ENCODE measurements around the gene GPRIN3. TPM values are rescaled to one million over a fixed set of nuclear protein-coding genes. Genes with fewer than 3 reads are reported as not detected.

The GPRIN3 gene
- total and polyA plus RNA-seq, 3 donors from 2014 or later, result 0.58 to 2.5 (median 2.2) TPM

GRCh38 chr4:89305712-89306437 is 1.7 kb downstream of the GPRIN3 start:
- no peak for DNase-seq
- Histone ChIP-seq H3K27ac (no peak overlapping the region), H3K4me3 (no peak overlapping the region)

GRCh38 chr4:89305028-89305427 is 2.6 kb downstream of the GPRIN3 start:
- Histone ChIP-seq H3K36me3 (ENCODE audit: low read depth, missing control alignments) (no peaks in the 10 kb centered on the region), H3K4me1 (no peaks in the 10 kb centered on the region), H3K4me3 (no peak overlapping the region), H3K27ac (no peak overlapping the region), H3K9me3 (no peaks in the 10 kb centered on the region), H3K27me3 (no peaks in the 10 kb centered on the region)
- intact Hi-C loops (cut with DNase I; ENCODE audit: low total_unique reads), result no loop called here
- 85 to 94% methylated on average over 3 of the region's 3 CpGs for WGBS, 2 donors
- no peak for DNase-seq
- no peak for TF ChIP-seq CTCF (IDR thresholded peaks at IDR 0.05)
- TF ChIP-seq POLR2A (IDR thresholded peaks at IDR 0.05), result no peak

More at GRCh38 chr4:89305712-89306437, 1.7 kb downstream of the GPRIN3 start:
- H3K27me3 ChIP-seq, result no peaks in the 10 kb centered on the region
- WGBS, 2 donors, result 72% methylated on average over 8 of the region's 8 CpGs
- H3K36me3 ChIP-seq (ENCODE audit: low read depth, missing control alignments), result no peaks in the 10 kb centered on the region
- no peaks in the 10 kb centered on the region for H3K9me3 ChIP-seq
- intact Hi-C loops (cut with DNase I; ENCODE audit: low total_unique reads), result no loop called here
- H3K4me1 ChIP-seq, result no peaks in the 10 kb centered on the region
- TF ChIP-seq CTCF (IDR thresholded peaks at IDR 0.05) (no peak), POLR2A (IDR thresholded peaks at IDR 0.05) (no peak)

- H3K9me3 ChIP-seq, result no peaks in the 10 kb centered on the region
- no peak overlapping the region for H3K4me3 ChIP-seq
- no peak overlapping the region for H3K27ac ChIP-seq
- no peaks in the 10 kb centered on the region for H3K27me3 ChIP-seq
- 81% methylated on average over 3 of the region's 3 CpGs for WGBS, 2 donors
- no peaks in the 10 kb centered on the region for H3K4me1 ChIP-seq
- TF ChIP-seq POLR2A (IDR thresholded peaks at IDR 0.05), result no peak
- TF ChIP-seq CTCF (IDR thresholded peaks at IDR 0.05), result no peak
- DNase-seq, result no peak
- intact Hi-C loops (cut with DNase I; ENCODE audit: low total_unique reads), result no loop called here
- H3K36me3 ChIP-seq (ENCODE audit: low read depth, missing control alignments), result no peaks in the 10 kb centered on the region
Observed at GRCh38 chr4:89303814-89304388, 3.7 kb downstream of the GPRIN3 start.

GRCh38 chr4:89303177-89303576 is 4.4 kb downstream of the GPRIN3 start:
- no peak for DNase-seq
- TF ChIP-seq CTCF (IDR thresholded peaks at IDR 0.05) (no peak), POLR2A (IDR thresholded peaks at IDR 0.05) (no peak)
- no peaks in the 10 kb centered on the region for H3K27me3 ChIP-seq
- 80 to 84% methylated on average over 7 of the region's 7 CpGs for whole genome bisulfite sequencing, 2 donors
- H3K27ac ChIP-seq, result no peak overlapping the region
- intact Hi-C loops (cut with DNase I; ENCODE audit: low total_unique reads), result no loop called here
- no peaks in the 10 kb centered on the region for H3K36me3 ChIP-seq (ENCODE audit: low read depth, missing control alignments)
- H3K4me3 ChIP-seq, result no peak overlapping the region
- no peaks in the 10 kb centered on the region for H3K9me3 ChIP-seq
- H3K4me1 ChIP-seq, result no peaks in the 10 kb centered on the region

DNA sequence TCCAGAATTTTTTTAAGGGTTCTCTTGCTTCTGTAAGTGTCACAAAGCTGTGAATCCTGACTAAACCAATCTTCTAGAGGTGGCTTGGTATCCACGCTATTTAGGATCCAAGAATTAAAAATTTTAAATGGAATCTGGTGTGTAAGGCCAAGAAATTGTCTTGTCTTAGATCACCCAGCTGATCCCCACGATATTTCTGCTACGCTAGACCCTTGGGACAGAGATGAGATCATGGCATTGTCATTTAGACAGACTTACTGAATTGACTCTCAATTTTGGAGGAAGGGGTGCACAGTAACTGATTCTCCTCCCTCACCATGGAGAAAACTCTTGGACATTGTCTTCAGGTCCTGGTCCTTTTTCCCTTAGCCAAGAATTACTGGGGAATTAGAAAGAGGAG is 5.7 kb downstream of the GPRIN3 start:
- no peak for DNase-seq
- H3K4me1 ChIP-seq, result no peaks in the 10 kb centered on the region
- H3K27me3 ChIP-seq, result no peaks in the 10 kb centered on the region
- no peak overlapping the region for H3K27ac ChIP-seq
- WGBS, 2 donors, result 80 to 97% methylated on average over 3 of the region's 3 CpGs
- TF ChIP-seq CTCF (IDR thresholded peaks at IDR 0.05) (no peak), POLR2A (IDR thresholded peaks at IDR 0.05) (no peak)
- H3K36me3 ChIP-seq (ENCODE audit: low read depth, missing control alignments), result no peaks in the 10 kb centered on the region
- H3K9me3 ChIP-seq, result no peaks in the 10 kb centered on the region
- intact Hi-C loops (cut with DNase I; ENCODE audit: low total_unique reads), result no loop called here
- H3K4me3 ChIP-seq, result no peak overlapping the region

Measured in testis (tissue), 3 donors.